ENCODE results near the gene FOXP2. TPM values are rescaled to one million over a fixed set of nuclear protein-coding genes. Genes with fewer than 3 reads are reported as not detected.

The FOXP2 gene
- total RNA-seq, 1 experiment from 2014 or later: 0.17 TPM

DNA sequence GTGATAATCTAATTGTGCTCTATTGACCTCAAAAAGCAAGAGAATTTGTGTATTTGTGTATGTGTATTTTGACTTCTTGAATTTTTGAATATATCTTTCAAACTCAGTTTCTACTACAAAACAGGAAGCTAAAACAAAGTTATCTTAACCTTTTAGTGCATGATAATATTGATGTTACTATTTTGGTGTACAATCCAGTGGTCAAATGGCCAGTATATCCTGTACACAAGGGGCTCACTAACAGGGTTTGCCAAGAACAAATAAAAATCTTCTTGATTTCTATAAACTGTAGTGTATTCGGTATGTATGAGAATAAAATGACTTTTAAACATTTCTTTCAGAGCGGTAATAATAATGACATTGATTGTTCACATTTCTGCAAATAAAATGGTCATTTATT lies 69.6 kb downstream of the FOXP2 start (continued):
- no peak for TF ChIP-seq NR1H2 (CRISPR knock-in tag; IDR thresholded peaks at IDR 0.05)

- H3K27me3 Mint-ChIP-seq (ENCODE audit: low read depth): no peaks in the 10 kb centered on the region; the same call in 1 of the 2 replicates
- no peak for DNase-seq (ENCODE audit: low spot score)
- CTCF ChIA-PET: no interaction called here
- H3K4me1 Mint-ChIP-seq: no peaks in the 10 kb centered on the region
- H3K36me3 Mint-ChIP-seq: peaks cover 22% of the 10 kb centered on the region
- POLR2A ChIA-PET: no interaction called here
- TF ChIP-seq SOX15 (CRISPR knock-in tag; IDR thresholded peaks at IDR 0.05) (no peak), GTF2I (CRISPR knock-in tag; conservative IDR thresholded peaks at IDR 0.05) (no peak), OVOL2 (CRISPR knock-in tag; IDR thresholded peaks at IDR 0.05; ENCODE audit: borderline replicate concordance) (no peak), MXD4 (CRISPR knock-in tag; IDR thresholded peaks at IDR 0.05; ENCODE audit: borderline replicate concordance) (no peak), NFATC4 (CRISPR knock-in tag; IDR thresholded peaks at IDR 0.05) (no peak), ZSCAN18 (CRISPR knock-in tag; IDR thresholded peaks at IDR 0.05) (no peak), ZNF232 (CRISPR knock-in tag; IDR thresholded peaks at IDR 0.05) (no peak), ATF2 (CRISPR knock-in tag; IDR thresholded peaks at IDR 0.05; ENCODE audit: borderline replicate concordance, low read depth) (no peak), RELA (CRISPR knock-in tag; IDR thresholded peaks at IDR 0.05; ENCODE audit: borderline replicate concordance) (no peak), USF2 (CRISPR knock-in tag; IDR thresholded peaks at IDR 0.05) (no peak), MLX (CRISPR knock-in tag; IDR thresholded peaks at IDR 0.05) (no peak), SMAD4 (CRISPR knock-in tag; IDR thresholded peaks at IDR 0.05) (no peak), JAZF1 (CRISPR knock-in tag; IDR thresholded peaks at IDR 0.05) (no peak), RORB (CRISPR knock-in tag; IDR thresholded peaks at IDR 0.05) (no peak), ATF1 (CRISPR knock-in tag; IDR thresholded peaks at IDR 0.05) (no peak), ZNF425 (CRISPR knock-in tag; conservative IDR thresholded peaks at IDR 0.05) (no peak)
- TF ChIP-seq, protein P1, sequence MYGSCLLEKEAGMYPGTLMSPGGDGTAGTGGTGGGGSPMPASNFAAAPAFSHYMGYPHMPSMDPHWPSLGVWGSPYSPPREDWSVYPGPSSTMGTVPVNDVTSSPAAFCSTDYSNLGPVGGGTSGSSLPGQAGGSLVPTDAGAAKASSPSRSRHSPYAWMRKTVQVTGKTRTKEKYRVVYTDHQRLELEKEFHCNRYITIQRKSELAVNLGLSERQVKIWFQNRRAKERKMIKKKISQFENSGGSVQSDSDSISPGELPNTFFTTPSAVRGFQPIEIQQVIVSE (CRISPR knock-in tag; IDR thresholded peaks at IDR 0.05; ENCODE audit: borderline replicate concordance): no peak
- TF ChIP-seq, protein P2, sequence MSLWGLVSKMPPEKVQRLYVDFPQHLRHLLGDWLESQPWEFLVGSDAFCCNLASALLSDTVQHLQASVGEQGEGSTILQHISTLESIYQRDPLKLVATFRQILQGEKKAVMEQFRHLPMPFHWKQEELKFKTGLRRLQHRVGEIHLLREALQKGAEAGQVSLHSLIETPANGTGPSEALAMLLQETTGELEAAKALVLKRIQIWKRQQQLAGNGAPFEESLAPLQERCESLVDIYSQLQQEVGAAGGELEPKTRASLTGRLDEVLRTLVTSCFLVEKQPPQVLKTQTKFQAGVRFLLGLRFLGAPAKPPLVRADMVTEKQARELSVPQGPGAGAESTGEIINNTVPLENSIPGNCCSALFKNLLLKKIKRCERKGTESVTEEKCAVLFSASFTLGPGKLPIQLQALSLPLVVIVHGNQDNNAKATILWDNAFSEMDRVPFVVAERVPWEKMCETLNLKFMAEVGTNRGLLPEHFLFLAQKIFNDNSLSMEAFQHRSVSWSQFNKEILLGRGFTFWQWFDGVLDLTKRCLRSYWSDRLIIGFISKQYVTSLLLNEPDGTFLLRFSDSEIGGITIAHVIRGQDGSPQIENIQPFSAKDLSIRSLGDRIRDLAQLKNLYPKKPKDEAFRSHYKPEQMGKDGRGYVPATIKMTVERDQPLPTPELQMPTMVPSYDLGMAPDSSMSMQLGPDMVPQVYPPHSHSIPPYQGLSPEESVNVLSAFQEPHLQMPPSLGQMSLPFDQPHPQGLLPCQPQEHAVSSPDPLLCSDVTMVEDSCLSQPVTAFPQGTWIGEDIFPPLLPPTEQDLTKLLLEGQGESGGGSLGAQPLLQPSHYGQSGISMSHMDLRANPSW (CRISPR knock-in tag; conservative IDR thresholded peaks at IDR 0.05; ENCODE audit: low read depth): no peak
- no peak overlapping the region for H3K4me3 Mint-ChIP-seq
- H3K27ac Mint-ChIP-seq: no peak overlapping the region
- no peak for ATAC-seq
- peaks cover 35% of the 10 kb centered on the region for H3K9me3 Mint-ChIP-seq
These were observed 72.6 kb downstream of the FOXP2 start for GRCh38 chr7:114487174-114487573.

Data from WTC11 (cell line).